HG03095 (cell line): ENCODE results near the gene CDK3.
"Not testable (repeated sequence)": the region's sequence is repeated elsewhere in the genome, so short reads cannot be mapped to it uniquely, and the experiment has no call there.

ENCODE experiments used
- ATAC-seq: cut with Tn5 transposase; IDR thresholded peaks from one replicate; pipeline ENCODE4 v1.9.1; 2021; ENCODE audit warnings: moderate library complexity; ENCODE audit not compliant: unreplicated experiment

Gene CDK3

DNA sequence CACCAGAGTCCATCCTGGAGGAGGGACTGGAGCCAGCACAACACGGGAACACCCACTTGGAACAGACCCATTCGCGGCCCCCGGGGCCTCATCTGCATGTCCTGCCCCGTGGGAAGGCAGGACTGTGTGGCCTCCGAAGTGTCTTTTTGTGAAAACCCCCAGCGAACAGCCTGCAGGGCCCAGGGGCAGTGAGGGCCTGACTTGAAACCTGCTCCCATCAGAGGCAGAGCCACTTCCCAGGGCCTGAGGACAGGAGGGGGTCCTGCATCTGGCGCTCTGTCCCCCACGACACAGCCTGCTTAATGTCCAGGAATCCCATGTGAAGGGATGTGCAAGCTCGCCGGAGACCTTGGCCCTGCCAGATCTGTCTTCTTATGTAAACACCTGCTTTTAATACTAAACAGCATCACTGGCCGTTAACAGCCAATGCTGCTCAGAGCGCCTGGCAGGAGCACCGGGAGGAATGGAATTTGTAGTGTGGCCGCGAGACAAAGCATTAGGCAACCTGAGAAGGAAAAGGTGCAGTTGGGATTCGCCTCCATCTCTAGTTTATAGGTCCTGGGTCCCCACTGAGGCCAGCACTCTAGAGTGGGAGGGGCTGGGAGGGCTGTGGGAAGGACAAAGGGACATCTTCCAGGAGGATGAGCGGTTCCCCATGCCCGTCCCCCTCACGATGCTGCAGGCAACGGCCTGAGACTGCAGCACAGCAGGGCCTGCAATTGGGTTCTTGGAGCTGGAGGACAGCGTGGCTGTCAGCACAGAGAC, 36.0 kb downstream of the CDK3 start:
- no peak for ATAC-seq

- ATAC-seq: no peak
These were observed 37.4 kb downstream of the CDK3 start for GRCh38 chr17:76038050-76038449.

- no peak for ATAC-seq
These were observed 38.5 kb downstream of the CDK3 start for GRCh38 chr17:76039121-76039520.

GRCh38 chr17:76040376-76040775, 39.7 kb downstream of the CDK3 start:
- ATAC-seq: no peak

DNA sequence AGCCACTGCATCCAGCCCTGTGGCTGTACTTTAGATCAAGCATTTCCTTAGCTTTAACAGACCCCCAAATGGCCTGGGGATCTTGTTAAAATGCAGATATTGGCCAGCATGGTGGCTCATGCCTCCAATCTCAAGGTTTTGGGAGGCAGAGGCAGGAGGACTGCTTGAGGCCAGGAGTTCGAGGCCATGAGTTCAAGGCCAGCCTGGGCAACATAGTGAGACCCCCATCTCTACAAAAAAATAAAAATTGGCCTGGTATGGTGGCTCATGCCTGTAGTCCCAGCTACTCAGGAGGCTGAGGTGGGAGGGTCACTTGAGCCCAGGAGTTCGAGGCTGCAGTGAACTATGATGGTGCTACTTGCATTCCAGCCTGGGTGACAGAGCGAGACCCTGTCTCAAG, 42.2 kb downstream of the CDK3 start:
- not testable (repeated sequence) for ATAC-seq

DNA sequence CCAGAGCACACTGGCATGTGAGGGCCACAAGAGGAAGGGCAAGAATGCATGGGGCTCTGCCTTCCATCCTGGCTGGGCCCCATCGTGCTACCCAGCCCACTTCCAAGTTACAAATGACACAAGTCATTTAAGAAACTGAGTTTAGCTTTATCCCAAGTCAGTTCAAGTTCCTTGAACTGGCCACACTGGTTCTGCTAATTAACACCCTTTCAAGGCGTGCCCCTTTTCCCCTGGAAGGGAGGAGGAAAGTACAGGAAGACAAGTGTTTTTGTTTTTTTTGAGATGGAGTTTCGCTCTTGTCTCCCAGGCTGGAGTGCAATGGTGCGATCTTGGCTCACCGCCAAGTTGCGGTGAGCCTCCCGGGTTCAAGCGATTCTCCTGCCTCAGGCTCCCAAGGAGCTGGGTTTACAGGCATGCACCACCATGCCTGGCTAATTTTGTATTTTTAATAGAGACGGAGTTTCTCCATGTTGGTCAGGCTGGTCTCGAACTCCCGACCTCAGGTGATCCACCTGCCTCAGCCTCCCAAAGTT, 43.9 kb downstream of the CDK3 start:
- not testable (repeated sequence) for ATAC-seq

GRCh38 chr17:76046064-76046463, 45.4 kb downstream of the CDK3 start:
- ATAC-seq: no peak

DNA sequence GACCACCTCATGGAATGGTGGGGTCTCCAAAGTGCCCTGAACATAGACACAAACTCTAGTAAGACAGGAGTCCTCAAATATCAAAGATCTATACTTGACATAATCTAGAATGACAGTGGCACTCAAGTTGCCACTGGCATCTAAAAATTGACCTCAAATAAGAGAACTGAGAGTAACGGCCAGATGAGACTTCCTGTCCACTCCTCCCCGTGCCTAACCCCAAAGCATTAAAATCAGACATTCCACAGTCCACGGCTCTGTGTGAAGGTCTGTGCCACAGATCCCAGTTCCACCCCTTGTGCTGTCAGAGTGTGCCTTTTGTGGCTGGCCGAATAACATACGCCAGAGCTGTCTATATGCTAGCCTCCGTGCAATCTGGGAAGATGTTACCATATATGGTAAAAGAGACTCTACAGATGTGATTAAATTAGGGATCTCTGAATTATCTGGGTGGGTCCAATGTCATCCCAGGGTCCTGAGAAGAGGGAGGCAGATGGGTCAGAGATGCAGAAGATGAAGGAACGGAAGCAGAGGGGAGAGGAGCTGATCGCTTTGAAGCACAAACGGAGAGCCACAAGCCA, 47.5 kb downstream of the CDK3 start:
- no peak for ATAC-seq

- no peak for ATAC-seq
These were observed 48.1 kb downstream of the CDK3 start for GRCh38 chr17:76048711-76049110.

DNA sequence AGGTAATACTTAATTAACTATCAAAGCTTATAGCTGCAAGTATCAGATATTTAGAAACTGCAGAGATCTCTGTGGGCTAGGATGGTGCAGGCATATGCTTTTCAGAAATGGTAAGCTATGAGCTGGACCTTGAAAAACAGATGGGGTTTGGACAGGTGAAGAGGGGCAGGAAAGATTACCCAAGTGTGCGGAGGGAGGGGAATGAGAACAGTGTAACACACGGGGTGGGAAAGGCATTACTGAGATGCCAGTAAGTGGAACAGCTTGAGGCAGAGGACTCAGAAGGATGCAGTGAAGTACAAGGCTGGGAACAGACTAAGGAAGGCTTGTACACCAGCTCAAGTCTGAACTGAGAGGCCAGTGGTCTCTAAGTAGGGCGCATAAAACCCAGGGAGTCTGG, 48.6 kb downstream of the CDK3 start:
- ATAC-seq: no peak

DNA sequence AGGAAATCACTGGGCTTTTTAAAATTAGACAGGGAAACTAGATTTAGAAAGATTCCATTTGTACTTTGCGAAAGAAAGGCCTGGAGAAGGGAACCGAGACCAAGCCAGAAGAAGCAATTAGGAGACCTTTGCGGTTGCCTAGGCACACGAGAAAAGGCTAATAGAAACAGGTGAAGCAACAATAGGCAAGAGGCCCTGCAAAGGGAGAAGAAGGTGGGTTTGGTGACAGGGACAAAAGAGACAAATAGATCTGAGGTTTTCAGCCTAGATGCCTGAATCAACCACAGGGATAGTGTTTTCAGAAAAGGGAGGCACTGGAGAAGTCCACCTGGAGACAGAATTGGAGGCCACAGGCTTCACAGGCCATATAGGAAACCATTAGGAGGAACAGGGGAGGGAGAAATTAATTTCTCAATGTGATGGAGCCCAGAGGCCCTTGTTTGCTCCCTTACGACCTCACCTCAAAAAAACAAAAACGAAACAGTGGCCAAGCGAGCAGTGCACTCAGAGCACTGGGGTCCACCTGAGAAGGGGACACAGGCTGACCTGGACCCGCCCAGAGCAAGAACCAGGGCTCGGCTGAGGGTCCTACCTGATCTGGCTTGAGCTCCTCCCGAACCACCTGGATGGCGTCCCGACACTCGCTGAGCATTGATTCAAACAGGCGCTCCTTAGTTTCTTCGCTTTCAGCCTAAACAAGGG, 49.3 kb downstream of the CDK3 start:
- ATAC-seq: no peak

DNA sequence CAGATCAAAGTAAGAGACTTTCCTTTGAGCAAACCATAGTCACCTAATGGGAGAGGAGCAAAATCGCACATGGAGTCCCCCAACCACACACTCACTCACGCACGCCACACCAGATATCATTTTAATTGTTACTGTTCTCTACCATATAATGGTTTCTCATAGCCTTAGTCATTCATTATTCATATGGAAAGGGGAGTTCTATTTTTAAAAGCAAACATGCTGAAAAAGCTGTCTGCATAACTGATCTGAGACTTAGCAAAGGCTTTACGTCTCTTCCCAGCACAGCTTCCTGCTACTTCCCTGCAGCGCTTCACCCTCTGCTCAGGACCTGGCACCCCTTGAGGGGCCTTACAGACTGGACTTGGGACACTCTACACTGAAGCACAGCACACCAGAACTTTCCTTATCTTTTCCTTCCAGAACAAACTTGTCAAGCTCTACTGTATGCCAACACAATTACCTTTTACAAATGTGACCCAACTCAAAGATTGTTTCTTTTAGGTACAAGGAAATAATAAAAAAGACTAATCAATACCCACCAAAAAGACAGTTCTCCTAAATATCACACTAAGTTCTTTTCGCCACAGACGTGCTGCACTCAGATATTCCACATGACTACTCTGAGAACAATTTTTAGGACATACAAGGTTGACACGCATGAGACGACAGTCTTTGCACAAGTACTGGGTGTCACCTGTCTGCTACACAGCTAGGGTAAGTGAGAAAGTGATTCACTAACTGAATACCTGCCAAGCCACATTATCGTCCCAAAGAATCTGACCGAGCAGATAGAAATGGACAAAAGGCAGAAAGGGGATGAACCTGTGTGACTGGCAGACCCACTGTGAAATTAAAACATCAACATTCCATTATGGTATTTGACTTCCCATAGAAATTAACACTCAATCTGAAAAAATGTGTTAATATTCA, 50.1 kb downstream of the CDK3 start:
- no peak for ATAC-seq

- no peak for ATAC-seq
These were observed 50.9 kb downstream of the CDK3 start for GRCh38 chr17:76051561-76051960.

- no peak for ATAC-seq
These were observed 52.8 kb downstream of the CDK3 start for GRCh38 chr17:76053246-76054111.

DNA sequence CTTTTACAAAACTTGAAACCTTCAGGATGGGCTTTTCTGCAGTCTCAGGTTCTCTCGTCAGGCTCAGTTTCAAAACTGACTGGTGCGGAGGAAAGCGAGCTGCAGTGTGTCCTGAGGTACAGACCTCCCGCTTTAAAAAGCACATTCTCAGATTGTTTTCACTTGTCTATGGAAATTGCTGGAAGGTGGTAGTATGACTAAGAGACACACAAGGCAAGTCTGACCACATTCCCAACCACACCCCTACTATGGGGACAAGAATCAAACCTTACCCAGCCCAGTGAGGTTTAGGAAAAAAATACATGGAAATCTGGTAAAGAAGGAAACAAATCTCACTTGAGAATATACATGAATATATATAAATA, 53.4 kb downstream of the CDK3 start:
- no peak for ATAC-seq
